GM21423 (cell line): ENCODE measurements around the gene ADCY4.

Experiments
- ATAC-seq: cut with Tn5 transposase; IDR thresholded peaks from one replicate; pipeline ENCODE4 v1.9.1; 2021; ENCODE audit warnings: mild to moderate bottlenecking, moderate library complexity; ENCODE audit not compliant: unreplicated experiment

The ADCY4 gene

DNA sequence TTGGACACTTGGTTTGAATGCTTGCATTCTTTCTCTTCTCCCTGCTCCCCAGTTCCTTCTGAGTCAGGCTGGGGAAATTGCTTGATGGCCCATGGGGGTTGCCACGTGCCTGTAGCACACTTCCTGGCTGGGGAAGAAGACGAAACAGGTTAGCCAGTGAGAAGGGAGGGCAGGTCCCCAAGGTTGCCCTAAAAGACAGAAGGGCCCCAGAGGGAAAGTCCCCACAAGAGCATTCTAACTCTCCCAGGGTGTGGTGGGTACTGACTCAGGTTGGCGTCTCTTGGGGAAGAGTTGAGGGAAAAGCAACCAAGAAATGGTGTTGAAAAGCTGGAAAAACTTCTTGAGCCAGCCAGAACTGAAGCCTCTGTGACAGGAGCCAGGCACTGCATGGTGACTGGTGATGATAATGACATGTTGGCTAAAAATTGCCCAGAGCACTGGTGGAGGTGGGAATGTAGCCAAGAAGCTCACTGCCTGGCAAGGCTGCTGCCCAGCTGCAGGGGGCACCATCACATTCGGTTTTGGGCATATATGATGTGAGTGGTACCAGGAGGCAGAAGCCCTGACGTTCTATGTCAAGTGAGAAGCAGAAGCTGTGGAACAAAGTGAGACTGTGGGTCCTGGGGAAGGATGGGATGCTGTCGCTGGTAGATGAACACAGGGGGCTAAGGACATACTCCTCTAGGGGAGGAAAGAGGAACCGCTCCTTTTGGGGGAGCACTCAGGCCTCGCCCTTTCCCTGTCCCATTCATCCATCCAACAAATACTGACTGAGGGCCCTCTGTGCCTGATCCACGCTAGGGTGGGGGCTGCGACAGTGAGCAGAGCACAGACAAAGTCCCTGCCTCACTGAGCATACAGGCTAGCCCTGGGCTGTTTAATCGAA, 55.3 kb downstream of the ADCY4 start:
- ATAC-seq = peak; percentile 56

GRCh38 chr14:24278424-24278823, 56.4 kb downstream of the ADCY4 start:
- no peak for ATAC-seq

DNA sequence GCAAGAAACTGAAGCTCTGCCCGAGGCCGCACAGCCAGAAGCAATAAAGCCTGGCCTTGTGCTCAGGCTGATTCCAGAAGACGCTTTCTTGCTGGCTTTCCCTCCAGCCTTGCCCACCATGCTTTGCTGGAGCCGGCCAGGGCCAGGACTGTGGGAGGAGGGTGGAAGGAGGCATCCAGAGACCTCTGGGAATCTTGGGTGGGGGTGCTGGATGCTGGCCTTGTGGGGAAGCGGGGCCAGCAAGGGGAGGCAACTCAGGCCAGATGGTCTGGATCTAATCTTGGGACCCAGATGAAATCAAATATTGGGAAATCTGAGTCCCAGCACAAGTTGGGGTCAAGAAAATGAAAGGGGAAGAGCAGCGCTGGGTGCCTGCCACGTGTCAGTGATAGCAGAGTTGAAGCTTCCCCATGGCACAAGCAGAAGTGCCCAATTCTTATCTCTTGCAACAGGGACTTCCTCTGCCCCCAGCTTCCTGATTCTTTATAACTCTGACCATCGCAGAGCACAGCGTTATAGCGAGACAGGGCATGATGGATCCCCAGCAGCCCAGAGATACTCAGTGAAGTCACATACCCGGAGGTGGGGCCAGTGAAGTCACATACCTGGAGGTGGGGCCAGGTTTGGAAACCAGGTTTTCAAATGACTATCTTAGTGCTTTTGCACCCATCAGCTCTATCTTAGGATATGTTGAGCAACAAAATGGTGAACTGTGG, 57.1 kb downstream of the ADCY4 start:
- ATAC-seq = no peak

DNA sequence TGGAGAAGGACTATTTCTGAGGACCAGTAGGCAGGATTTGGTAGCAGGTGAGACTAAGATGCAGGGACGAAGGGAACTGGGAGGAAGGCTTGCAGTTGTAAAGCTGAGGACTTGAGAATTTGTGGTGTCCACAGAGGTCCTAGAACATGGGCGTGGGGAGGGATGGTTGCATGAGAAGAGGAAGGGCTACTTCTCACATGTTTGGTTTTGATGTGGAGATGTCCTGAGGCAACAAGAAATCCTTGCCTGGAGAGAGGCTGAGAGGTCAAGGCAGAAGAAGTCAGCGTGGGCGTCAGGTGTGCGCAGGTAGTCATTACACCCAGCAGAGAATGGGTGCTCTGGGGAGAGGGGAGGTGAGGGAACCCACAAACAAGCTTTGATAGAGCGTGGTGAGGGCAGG, 57.8 kb downstream of the ADCY4 start:
- no peak for ATAC-seq

DNA sequence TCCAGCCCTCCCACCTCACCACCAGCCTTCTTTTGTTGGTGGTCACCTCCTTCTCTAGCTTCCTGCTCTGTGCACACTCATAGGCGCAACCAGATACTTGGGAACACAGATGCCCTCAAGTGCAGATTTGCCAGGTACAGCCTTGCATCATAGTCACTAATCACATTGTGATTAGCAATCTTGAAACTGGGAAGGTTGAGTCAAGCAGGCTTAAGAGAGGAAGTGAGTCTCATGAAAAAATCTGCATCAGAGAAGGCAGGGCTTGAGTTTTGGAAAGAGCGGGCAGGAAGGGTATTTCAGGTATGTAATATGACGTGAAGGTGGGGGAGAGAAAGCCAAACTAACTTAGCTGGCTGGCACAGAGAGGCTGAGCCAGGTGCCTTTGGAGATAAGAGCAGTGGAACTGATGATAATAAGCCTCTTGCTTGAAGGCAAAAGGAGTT, 60.7 kb downstream of the ADCY4 start:
- ATAC-seq = peak; percentile 38

- ATAC-seq = no peak
Measured at GRCh38 chr14:24273422-24273998, 61.4 kb downstream of the ADCY4 start.

DNA sequence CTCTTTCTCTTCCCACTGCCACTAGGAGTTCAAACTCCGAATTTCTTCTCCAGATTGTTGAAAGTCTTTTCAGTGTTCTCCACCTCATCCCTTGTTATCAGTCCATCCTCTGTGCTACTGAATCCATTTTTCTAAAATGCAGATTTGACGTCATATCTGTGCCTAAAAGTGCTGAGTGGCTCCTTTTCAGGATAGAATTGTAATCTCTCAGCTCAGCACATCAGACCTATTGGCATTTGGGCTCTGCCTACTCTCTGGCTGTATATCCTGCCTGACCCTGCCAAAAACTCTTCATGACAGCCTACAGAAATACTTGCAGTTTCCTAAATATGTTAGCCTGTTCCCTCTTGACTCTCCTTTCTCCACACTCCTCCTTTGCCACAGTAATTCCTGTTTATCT, 62.4 kb downstream of the ADCY4 start:
- ATAC-seq = no peak

GRCh38 chr14:24271834-24272263, 63.0 kb downstream of the ADCY4 start:
- ATAC-seq = no peak

DNA sequence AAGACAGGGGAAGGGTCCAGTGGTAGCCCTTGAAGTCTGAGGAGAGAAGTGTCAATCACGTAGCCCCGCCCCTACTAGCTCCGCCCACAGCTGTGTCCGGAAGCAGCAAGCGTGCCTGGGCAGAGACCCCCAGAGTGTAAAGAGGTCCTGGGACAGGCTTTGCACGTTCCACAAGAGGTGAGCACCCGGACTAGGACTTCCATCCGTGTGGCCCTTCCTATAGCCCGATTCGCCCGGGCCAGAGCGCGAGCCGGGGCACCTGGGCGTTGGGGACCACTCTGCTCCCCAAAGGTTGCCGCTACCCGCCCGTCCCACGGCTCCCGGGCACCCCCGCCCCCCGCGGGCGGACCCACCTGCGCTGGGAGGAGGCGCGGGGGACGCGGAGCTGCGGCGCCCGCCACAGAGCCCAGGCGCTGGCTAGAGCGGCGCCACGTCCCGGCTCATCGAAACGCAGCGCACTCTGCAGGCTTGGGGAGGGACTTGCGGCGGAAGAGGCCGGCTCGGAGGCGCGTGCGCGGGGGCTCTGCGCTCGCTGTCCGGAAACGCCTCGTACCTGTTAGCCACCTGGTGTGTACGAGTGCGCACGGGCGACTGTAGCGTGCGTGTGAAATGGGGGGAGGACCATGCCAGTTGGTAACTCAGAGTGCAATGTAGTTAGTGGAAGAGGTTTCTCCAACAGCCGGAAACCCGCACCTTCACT, 63.6 kb downstream of the ADCY4 start, which contains the start of gene RABGGTA:
TSS of gene RABGGTA (minus strand) at position 464 of the 700 bp plus-strand sequence. CDS start 482 bp downstream, outside the sequence.
- ATAC-seq = peak; percentile 85

DNA sequence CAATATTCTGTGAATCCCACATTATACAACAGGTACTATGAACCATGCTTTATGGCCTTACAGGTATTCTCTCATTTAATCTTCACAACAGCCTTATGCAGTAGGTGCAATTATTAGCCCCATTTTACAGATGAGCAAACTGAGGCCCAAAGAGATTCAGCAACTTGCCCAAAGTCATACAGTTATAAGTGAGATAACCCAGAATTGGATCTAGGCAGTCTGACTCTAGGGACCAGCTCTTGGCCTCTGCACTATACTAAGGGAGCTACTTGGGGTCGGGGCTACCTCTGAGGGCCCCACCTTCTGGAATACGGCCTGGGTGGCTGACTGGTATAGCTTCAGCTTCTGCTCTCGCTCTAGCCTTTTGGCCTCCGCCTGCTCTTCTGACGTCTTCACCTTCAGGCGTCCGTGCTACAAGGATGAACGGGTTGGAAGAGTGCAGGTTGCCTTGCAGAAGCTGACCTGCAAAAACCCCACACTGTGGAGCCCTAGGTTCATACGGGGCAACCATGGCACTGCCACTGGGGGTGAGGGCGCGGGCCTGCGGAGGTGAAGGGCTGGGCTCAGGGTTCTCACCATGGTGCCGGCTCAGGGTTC, 64.2 kb downstream of the ADCY4 start:
- no peak for ATAC-seq

DNA sequence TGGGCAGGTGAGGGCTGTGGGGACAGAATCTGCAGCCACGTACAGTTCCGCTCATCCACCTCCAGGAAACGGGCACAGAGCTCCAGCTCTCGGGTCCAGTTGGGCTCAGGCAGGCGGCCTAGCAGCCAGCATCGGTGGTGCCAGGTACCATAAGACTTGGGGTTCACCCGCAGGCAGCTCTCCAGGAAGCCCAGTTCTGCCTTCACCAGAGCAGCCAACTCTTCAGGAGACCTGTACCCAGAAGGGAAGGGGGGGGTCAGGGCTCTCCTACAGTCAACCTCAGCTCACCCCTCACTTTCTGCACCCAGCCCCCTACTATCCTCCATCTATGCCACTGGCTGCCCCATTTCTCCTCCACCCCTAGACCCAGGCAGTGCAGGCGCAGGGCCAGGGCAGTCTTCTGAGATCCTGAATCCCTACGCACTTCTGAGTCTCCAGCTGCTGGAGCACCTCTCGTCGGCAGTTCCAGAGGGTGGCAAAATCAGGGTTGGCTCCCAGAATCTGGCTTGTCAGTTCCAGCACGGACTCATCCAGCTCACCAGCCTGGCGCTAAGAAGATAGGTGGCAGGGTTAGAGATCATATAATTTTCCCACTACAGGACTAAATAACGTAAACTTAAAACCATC, 64.8 kb downstream of the ADCY4 start:
- no peak for ATAC-seq

DNA sequence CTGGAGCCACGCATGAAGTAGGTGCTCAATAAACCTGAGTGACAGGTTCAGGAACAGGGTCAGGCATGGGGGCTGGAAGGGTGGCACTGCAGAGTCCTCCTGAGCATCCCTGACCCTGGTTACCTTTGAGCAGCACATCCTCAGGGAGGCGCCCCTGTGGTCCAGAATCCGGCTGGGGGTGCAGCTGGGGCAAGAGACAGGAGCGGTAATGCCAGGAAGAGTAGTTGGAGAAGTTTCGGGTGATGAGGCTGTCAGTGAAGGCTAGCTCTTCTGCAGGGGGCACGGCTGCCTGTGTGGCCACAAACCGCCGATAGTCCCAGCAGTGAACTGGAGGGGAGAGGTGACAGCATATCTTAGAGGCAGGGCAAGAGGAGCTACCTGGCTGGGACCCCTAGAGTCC, 65.5 kb downstream of the ADCY4 start:
- no peak for ATAC-seq
